ENCODE results near the gene IL19. TPM values are rescaled to one million over a fixed set of nuclear protein-coding genes. Genes with fewer than 3 reads are reported as not detected.

Gene IL19
- total RNA-seq, 1 experiment from 2014 or later = not detected

- peaks cover 7% of the 10 kb centered on the region for H3K9me3 Mint-ChIP-seq (ENCODE audit: unreplicated experiment)
- DNase-seq (ENCODE audit: unreplicated experiment) = no peak
- ChIA-PET CTCF (interaction anchor here (0.6 to 2.8 kb wide), 9 partner anchors 10 to 121 kb away, joined by 3 to 8 read pairs (median 4); no protein-coding TSS in a partner anchor), POLR2A (interaction anchor here (1.7 kb wide), 1 partner anchor 41 kb away, joined by 4 read pairs; no protein-coding TSS in a partner anchor)
- intact Hi-C loops (cut with micrococcal nuclease) = no loop called here
- TF ChIP-seq, protein P1, sequence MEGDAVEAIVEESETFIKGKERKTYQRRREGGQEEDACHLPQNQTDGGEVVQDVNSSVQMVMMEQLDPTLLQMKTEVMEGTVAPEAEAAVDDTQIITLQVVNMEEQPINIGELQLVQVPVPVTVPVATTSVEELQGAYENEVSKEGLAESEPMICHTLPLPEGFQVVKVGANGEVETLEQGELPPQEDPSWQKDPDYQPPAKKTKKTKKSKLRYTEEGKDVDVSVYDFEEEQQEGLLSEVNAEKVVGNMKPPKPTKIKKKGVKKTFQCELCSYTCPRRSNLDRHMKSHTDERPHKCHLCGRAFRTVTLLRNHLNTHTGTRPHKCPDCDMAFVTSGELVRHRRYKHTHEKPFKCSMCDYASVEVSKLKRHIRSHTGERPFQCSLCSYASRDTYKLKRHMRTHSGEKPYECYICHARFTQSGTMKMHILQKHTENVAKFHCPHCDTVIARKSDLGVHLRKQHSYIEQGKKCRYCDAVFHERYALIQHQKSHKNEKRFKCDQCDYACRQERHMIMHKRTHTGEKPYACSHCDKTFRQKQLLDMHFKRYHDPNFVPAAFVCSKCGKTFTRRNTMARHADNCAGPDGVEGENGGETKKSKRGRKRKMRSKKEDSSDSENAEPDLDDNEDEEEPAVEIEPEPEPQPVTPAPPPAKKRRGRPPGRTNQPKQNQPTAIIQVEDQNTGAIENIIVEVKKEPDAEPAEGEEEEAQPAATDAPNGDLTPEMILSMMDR (IDR thresholded peaks at IDR 0.05; ENCODE audit: unreplicated experiment) = no peak
- H3K27ac Mint-ChIP-seq (ENCODE audit: low read depth, unreplicated experiment) = no peak overlapping the region
- H3K36me3 Mint-ChIP-seq (ENCODE audit: insufficient read depth, unreplicated experiment) = no peaks in the 10 kb centered on the region
- H3K4me1 Mint-ChIP-seq (ENCODE audit: insufficient read depth, unreplicated experiment) = peaks cover 6% of the 10 kb centered on the region
- H3K27me3 Mint-ChIP-seq (ENCODE audit: insufficient read depth, unreplicated experiment) = peaks cover 14% of the 10 kb centered on the region
- H3K4me3 Mint-ChIP-seq (ENCODE audit: unreplicated experiment) = no peak overlapping the region
- no TSS peak for BruUV-seq (replicated peaks)
These were observed 84.0 kb downstream of the IL19 start for GRCh38 chr1:206854401-206855129.

DNA sequence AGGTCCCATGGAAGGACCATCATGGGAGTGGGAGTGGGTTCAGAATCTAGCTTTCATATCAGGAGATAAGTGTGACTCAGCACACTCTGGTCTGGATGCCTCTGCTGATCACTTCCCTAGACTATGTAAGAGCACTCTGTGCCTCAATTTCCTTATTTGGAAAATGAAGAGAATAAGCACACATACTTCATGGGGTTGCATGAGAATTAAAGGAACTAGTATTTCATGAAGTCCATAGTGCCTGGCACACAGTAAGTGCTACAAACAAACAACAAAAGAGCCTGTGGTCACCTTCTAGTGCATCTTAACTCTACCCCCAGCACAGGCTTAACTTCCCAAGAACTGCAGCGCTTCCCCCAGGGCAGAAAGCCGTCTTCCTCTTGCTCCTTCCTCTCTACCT is 85.3 kb downstream of the IL19 start:
- POLR2A ChIA-PET = interaction anchor here (0.6 to 0.8 kb wide), 3 partner anchors 21 to 244 kb away, joined by 3 read pairs; no protein-coding TSS in a partner anchor
- Mint-ChIP-seq H3K9me3 (ENCODE audit: unreplicated experiment) (peaks cover 7% of the 10 kb centered on the region), H3K36me3 (ENCODE audit: insufficient read depth, unreplicated experiment) (no peaks in the 10 kb centered on the region), H3K27me3 (ENCODE audit: insufficient read depth, unreplicated experiment) (peaks cover 9% of the 10 kb centered on the region), H3K27ac (ENCODE audit: low read depth, unreplicated experiment) (no peak overlapping the region), H3K4me3 (ENCODE audit: unreplicated experiment) (no peak overlapping the region), H3K4me1 (ENCODE audit: insufficient read depth, unreplicated experiment) (peaks cover 6% of the 10 kb centered on the region)
- CTCF ChIA-PET = interaction anchor here (0.6 to 7.3 kb wide), 6 partner anchors 9 to 108 kb away, joined by 3 to 70 read pairs (median 4); partner anchors contain the start of gene IL20
- intact Hi-C loops (cut with micrococcal nuclease) = no loop called here
- DNase-seq (ENCODE audit: unreplicated experiment) = no peak
- no TSS peak for BruUV-seq (replicated peaks)
- TF ChIP-seq, protein P1 (IDR thresholded peaks at IDR 0.05; ENCODE audit: unreplicated experiment) = no peak

- TF ChIP-seq, protein P1 (IDR thresholded peaks at IDR 0.05; ENCODE audit: unreplicated experiment) = peak; percentile 17
- peaks cover 18% of the 10 kb centered on the region for H3K27me3 Mint-ChIP-seq (ENCODE audit: insufficient read depth, unreplicated experiment)
- DNase-seq (ENCODE audit: unreplicated experiment) = peak; percentile 54
- intact Hi-C loops (cut with micrococcal nuclease) = no loop called here
- BruUV-seq (replicated peaks) = no TSS peak
- no peak overlapping the region for H3K4me3 Mint-ChIP-seq (ENCODE audit: unreplicated experiment)
- no peak overlapping the region for H3K27ac Mint-ChIP-seq (ENCODE audit: low read depth, unreplicated experiment)
- no peaks in the 10 kb centered on the region for H3K4me1 Mint-ChIP-seq (ENCODE audit: insufficient read depth, unreplicated experiment)
- CTCF ChIA-PET = interaction anchor here (0.5 to 7.3 kb wide), 10 partner anchors 8 to 548 kb away, joined by 3 to 70 read pairs (median 4); partner anchors contain the start of gene IL20
- POLR2A ChIA-PET = interaction anchor here (0.5 to 0.8 kb wide), 3 partner anchors 22 to 61 kb away, joined by 3 read pairs; no protein-coding TSS in a partner anchor
- H3K9me3 Mint-ChIP-seq (ENCODE audit: unreplicated experiment) = peaks cover 7% of the 10 kb centered on the region
- H3K36me3 Mint-ChIP-seq (ENCODE audit: insufficient read depth, unreplicated experiment) = no peaks in the 10 kb centered on the region
These were observed 86.3 kb downstream of the IL19 start for GRCh38 chr1:206856674-206857464.

DNA sequence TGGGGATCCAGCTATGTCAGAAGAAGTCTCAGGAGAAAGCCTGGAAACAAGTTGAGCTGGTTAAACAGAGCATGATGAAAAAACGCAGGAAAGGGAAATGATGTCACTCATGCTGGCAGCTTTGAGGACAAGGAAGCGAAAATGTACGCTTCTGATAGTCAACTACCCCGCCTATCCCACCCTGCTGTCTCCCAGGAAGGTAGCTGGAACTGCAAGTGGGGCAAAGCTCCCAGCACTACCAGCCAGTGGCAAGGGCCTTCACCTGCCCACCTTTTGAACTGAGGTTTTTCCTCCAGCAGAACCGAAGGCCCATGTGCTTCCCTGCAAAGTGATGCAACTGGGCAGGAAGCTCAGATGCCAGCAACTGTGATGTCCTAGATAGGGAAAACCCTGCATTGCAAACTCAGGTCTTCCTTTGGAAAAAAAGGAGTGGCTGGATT is 88.5 kb downstream of the IL19 start:
- no peak for DNase-seq (ENCODE audit: unreplicated experiment)
- no peak overlapping the region for H3K4me3 Mint-ChIP-seq (ENCODE audit: unreplicated experiment)
- TF ChIP-seq, protein P1 (IDR thresholded peaks at IDR 0.05; ENCODE audit: unreplicated experiment) = no peak
- intact Hi-C loops (cut with micrococcal nuclease) = no loop called here
- POLR2A ChIA-PET = interaction anchor here (1.0 to 2.2 kb wide), 4 partner anchors 9 to 50 kb away, joined by 3 to 10 read pairs (median 4); no protein-coding TSS in a partner anchor
- BruUV-seq (replicated peaks) = no TSS peak
- CTCF ChIA-PET = interaction anchor here (0.6 to 7.6 kb wide), 17 partner anchors 11 to 368 kb away, joined by 3 to 89 read pairs (median 3); no protein-coding TSS in a partner anchor
- no peak overlapping the region for H3K27ac Mint-ChIP-seq (ENCODE audit: low read depth, unreplicated experiment)
- H3K36me3 Mint-ChIP-seq (ENCODE audit: insufficient read depth, unreplicated experiment) = no peaks in the 10 kb centered on the region
- H3K9me3 Mint-ChIP-seq (ENCODE audit: unreplicated experiment) = no peaks in the 10 kb centered on the region
- H3K4me1 Mint-ChIP-seq (ENCODE audit: insufficient read depth, unreplicated experiment) = no peaks in the 10 kb centered on the region
- peaks cover 18% of the 10 kb centered on the region for H3K27me3 Mint-ChIP-seq (ENCODE audit: insufficient read depth, unreplicated experiment)
